Erythroblast (primary cell): Measurements from ENCODE around the gene CARD10.

ENCODE experiments used
- GATA1 ChIP-seq: IDR thresholded peaks from 2 replicates; pipeline ENCODE4 v1.6.1; 2011; ENCODE audit warnings: low read depth, mild to moderate bottlenecking, control low read depth, low read length, moderate library complexity
- POLR2A ChIP-seq: IDR thresholded peaks from 2 replicates; pipeline ENCODE4 v1.6.1; 2011; ENCODE audit warnings: mild to moderate bottlenecking, low read length

- TF ChIP-seq POLR2A (no peak), GATA1 (no peak)
These were observed 33.6 kb downstream of the CARD10 start for GRCh38 chr22:37485395-37486223.
